Measurements from ENCODE around the gene OSBPL2.
A peak's percentile ranks its signal among the peaks of the same experiment; 100 is the strongest.

OSBPL2 gene

GRCh38 chr20:62302341-62303061 is 64.2 kb downstream of the OSBPL2 start, which contains the start of gene ADRM1 (continued):
- TF ChIP-seq, protein P1, sequence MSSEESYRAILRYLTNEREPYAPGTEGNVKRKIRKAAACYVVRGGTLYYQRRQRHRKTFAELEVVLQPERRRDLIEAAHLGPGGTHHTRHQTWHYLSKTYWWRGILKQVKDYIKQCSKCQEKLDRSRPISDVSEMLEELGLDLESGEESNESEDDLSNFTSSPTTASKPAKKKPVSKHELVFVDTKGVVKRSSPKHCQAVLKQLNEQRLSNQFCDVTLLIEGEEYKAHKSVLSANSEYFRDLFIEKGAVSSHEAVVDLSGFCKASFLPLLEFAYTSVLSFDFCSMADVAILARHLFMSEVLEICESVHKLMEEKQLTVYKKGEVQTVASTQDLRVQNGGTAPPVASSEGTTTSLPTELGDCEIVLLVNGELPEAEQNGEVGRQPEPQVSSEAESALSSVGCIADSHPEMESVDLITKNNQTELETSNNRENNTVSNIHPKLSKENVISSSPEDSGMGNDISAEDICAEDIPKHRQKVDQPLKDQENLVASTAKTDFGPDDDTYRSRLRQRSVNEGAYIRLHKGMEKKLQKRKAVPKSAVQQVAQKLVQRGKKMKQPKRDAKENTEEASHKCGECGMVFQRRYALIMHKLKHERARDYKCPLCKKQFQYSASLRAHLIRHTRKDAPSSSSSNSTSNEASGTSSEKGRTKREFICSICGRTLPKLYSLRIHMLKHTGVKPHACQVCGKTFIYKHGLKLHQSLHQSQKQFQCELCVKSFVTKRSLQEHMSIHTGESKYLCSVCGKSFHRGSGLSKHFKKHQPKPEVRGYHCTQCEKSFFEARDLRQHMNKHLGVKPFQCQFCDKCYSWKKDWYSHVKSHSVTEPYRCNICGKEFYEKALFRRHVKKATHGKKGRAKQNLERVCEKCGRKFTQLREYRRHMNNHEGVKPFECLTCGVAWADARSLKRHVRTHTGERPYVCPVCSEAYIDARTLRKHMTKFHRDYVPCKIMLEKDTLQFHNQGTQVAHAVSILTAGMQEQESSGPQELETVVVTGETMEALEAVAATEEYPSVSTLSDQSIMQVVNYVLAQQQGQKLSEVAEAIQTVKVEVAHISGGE (tag by site-specific recombination; conservative IDR thresholded peaks at IDR 0.05; ENCODE audit: low read depth): peak; percentile 95
- TF ChIP-seq ZNF350 (tag by site-specific recombination; IDR thresholded peaks at IDR 0.05): no peak
- TF ChIP-seq ZNF544 (tag by site-specific recombination; IDR thresholded peaks at IDR 0.05): no peak
- TF ChIP-seq REPIN1 (tag by site-specific recombination; IDR thresholded peaks at IDR 0.05; ENCODE audit: low read depth): no peak
- no peak for TF ChIP-seq HOXC10 (CRISPR knock-in tag; IDR thresholded peaks at IDR 0.05)
- no peak for TF ChIP-seq ZNF624 (tag by site-specific recombination; IDR thresholded peaks at IDR 0.05)
- peak; percentile 89 for TF ChIP-seq ZNF561 (tag by site-specific recombination; IDR thresholded peaks at IDR 0.05; ENCODE audit: borderline replicate concordance)
- no peak for TF ChIP-seq ZNF529 (tag by site-specific recombination; IDR thresholded peaks at IDR 0.05; ENCODE audit: insufficient replicate concordance)
- TF ChIP-seq MZF1 (tag by site-specific recombination; IDR thresholded peaks at IDR 0.05; ENCODE audit: borderline replicate concordance): no peak
- TF ChIP-seq ZNF404 (tag by site-specific recombination; IDR thresholded peaks at IDR 0.05): no peak
- TF ChIP-seq ZNF423 (tag by site-specific recombination; IDR thresholded peaks at IDR 0.05): no peak
- TF ChIP-seq ZNF140 (tag by site-specific recombination; IDR thresholded peaks at IDR 0.05): no peak
- no peak for TF ChIP-seq ZNF585B (tag by site-specific recombination; IDR thresholded peaks at IDR 0.05)
- TF ChIP-seq BCL11A (tag by site-specific recombination; IDR thresholded peaks at IDR 0.05; ENCODE audit: low read depth): peak; percentile 71
- TF ChIP-seq ZSCAN18 (tag by site-specific recombination; IDR thresholded peaks at IDR 0.05): no peak
- peak; percentile 93; the same call in 1 of the 2 replicates for TF ChIP-seq PBX3 (CRISPR knock-in tag; IDR thresholded peaks at IDR 0.05)
- TF ChIP-seq ZFP69B (tag by site-specific recombination; IDR thresholded peaks at IDR 0.05): 0 out of 2 replicates have a peak, but pooled peaks have one; percentile 33
- no peak for TF ChIP-seq ZNF777 (tag by site-specific recombination; IDR thresholded peaks at IDR 0.05; ENCODE audit: borderline replicate concordance)
- no peak for TF ChIP-seq FEZF1 (tag by site-specific recombination; IDR thresholded peaks at IDR 0.05)
- peak; percentile 52 for TF ChIP-seq KLF9 (tag by site-specific recombination; IDR thresholded peaks at IDR 0.05; ENCODE audit: low read depth)
- TF ChIP-seq ZNF555 (tag by site-specific recombination; conservative IDR thresholded peaks at IDR 0.05): no peak
- TF ChIP-seq ZNF518A (tag by site-specific recombination; conservative IDR thresholded peaks at IDR 0.05; ENCODE audit: low read depth): peak; percentile 51
- TF ChIP-seq, protein P2, sequence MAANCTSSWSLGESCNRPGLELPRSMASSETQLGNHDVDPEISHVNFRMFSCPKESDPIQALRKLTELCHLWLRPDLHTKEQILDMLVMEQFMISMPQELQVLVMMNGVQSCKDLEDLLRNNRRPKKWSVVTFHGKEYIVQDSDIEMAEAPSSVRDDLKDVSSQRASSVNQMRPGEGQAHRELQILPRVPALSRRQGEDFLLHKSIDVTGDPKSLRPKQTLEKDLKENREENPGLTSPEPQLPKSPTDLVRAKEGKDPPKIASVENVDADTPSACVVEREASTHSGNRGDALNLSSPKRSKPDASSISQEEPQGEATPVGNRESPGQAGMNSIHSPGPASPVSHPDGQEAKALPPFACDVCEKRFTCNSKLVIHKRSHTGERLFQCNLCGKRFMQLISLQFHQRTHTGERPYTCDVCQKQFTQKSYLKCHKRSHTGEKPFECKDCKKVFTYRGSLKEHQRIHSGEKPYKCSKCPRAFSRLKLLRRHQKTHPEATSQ (tag by site-specific recombination; IDR thresholded peaks at IDR 0.05): no peak
- no peak for TF ChIP-seq IKZF3 (tag by site-specific recombination; IDR thresholded peaks at IDR 0.05)
- no peak for TF ChIP-seq ZFP41 (tag by site-specific recombination; IDR thresholded peaks at IDR 0.05; ENCODE audit: borderline replicate concordance)
- TF ChIP-seq ZNF426 (tag by site-specific recombination; IDR thresholded peaks at IDR 0.05): no peak
- TF ChIP-seq ZBTB7A (tag by site-specific recombination; IDR thresholded peaks at IDR 0.05; ENCODE audit: low read depth): peak; percentile 95

Data from HEK293 (cell line).